ENCODE measurements around the gene C7orf25. TPM values are rescaled to one million over a fixed set of nuclear protein-coding genes. Genes with fewer than 3 reads are reported as not detected.

Gene C7orf25
- total RNA-seq, 4 donors from 2014 or later, result 3.5 to 9.7 (median 5.9) TPM

- DNase-seq (ENCODE audit: low spot score in 2 of 2), result peak; percentile 78 to 93
- intact Hi-C loops (cut with DNase I; ENCODE audit: low total_unique reads), result loop anchor here (5.0 kb wide), 1 partner anchor 321 kb away; no protein-coding TSS in a partner anchor
- H3K4me3 ChIP-seq (ENCODE audit: low read depth, poor library complexity, severe bottlenecking), result no peak overlapping the region
- TF ChIP-seq POLR2A (IDR thresholded peaks at IDR 0.05) (no peak), CTCF (IDR thresholded peaks at IDR 0.05) (peak in 1 of 3 donors; percentile 46)
- WGBS, 2 donors, result 51 to 56% methylated on average over 13 of the region's 13 CpGs
Observed at GRCh38 chr7:42940985-42941847, 29.3 kb upstream of the C7orf25 start.

- 79 to 85% methylated on average over 4 of the region's 4 CpGs for WGBS, 2 donors
- intact Hi-C loops (cut with DNase I; ENCODE audit: low total_unique reads), result loop anchor here (5.0 kb wide), 1 partner anchor 323 kb away; no protein-coding TSS in a partner anchor
- no peak for DNase-seq (ENCODE audit: low spot score in 2 of 2)
- TF ChIP-seq CTCF (IDR thresholded peaks at IDR 0.05) (no peak), POLR2A (IDR thresholded peaks at IDR 0.05) (no peak)
- no peak overlapping the region for H3K4me3 ChIP-seq (ENCODE audit: low read depth, poor library complexity, severe bottlenecking)
Observed at GRCh38 chr7:42939457-42940240, 27.8 kb upstream of the C7orf25 start.

- H3K4me3 ChIP-seq (ENCODE audit: low read depth, poor library complexity, severe bottlenecking), result no peak overlapping the region
- 91 to 94% methylated on average over 5 of the region's 5 CpGs for WGBS, 2 donors
- no peak for DNase-seq (ENCODE audit: low spot score in 2 of 2)
- TF ChIP-seq CTCF (IDR thresholded peaks at IDR 0.05), result no peak
- TF ChIP-seq POLR2A (IDR thresholded peaks at IDR 0.05), result no peak
- intact Hi-C loops (cut with DNase I; ENCODE audit: low total_unique reads), result no loop called here
Observed at GRCh38 chr7:42935861-42936260, 24.0 kb upstream of the C7orf25 start.

- no peak overlapping the region for H3K4me3 ChIP-seq (ENCODE audit: low read depth, poor library complexity, severe bottlenecking)
- WGBS, 2 donors, result 81 to 89% methylated on average over 3 of the region's 3 CpGs
- intact Hi-C loops (cut with DNase I; ENCODE audit: low total_unique reads), result no loop called here
- DNase-seq (ENCODE audit: low spot score in 2 of 2), result no peak
- no peak for TF ChIP-seq POLR2A (IDR thresholded peaks at IDR 0.05)
- no peak for TF ChIP-seq CTCF (IDR thresholded peaks at IDR 0.05)
Observed at GRCh38 chr7:42934291-42934690, 22.4 kb upstream of the C7orf25 start.

GRCh38 chr7:42932811-42933591, 21.1 kb upstream of the C7orf25 start:
- peak overlapping the region; percentile 68 for H3K4me3 ChIP-seq (ENCODE audit: low read depth, poor library complexity, severe bottlenecking)
- no peak for TF ChIP-seq POLR2A (IDR thresholded peaks at IDR 0.05)
- TF ChIP-seq CTCF (IDR thresholded peaks at IDR 0.05), result no peak
- intact Hi-C loops (cut with DNase I; ENCODE audit: low total_unique reads), result no loop called here
- WGBS, 2 donors, result 1% methylated on average over 17 of the region's 17 CpGs
- DNase-seq (ENCODE audit: low spot score in 2 of 2), result no peak

All from lower leg skin (tissue), 4 donors.